GM12892 (cell line): ENCODE data around the gene GH2.
"Not testable (repeated sequence)": the region's sequence is repeated elsewhere in the genome, so short reads cannot be mapped to it uniquely, and the experiment has no call there.

Experiments used
- POLR2A ChIP-seq: IDR thresholded peaks from 2 replicates; pipeline ENCODE4 v1.6.1; 2011; ENCODE audit warnings: low read depth, low read length, control low read depth
- POLR2AphosphoS5 ChIP-seq: IDR thresholded peaks from 2 replicates; pipeline ENCODE4 v1.6.1; 2011; ENCODE audit warnings: low read depth, low read length, control low read depth

DNA sequence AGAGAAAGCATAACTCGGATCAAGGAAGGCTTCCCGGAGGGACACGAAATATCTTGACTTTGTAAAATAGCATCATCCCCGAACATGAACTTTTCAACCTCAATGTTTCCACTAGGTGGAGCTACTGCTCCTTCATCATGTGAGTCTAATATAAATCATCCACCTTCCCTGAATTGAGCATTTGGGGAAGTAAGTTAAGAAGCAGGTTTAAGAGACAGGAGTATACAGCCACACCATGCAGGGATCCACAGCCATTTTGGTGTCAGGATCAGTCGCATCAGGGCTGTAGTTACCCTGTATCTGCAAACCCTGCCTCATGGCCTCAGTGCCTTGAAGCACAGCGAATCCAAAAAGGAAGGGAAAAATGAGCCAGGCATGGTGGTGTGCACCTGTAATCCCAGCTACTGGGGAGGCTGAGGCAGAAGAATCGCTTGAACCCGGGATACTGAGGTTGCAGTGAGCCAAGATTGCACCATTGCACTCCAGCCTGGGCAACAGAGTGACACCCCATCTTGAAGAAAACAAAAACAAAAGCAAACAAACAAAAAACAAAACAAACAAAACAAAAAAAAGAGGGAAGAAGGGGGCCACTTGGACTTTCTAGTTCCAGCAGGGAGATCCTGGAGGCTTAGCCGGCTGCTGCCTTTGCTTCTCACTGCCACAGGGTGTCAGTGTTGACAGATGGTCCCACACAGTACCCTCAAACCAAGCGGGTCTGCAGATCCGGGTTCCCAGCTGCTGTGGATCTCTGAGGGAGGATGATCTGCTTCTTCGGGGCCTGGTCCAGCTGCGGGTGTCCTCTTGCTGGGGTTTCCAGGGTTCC, 7.5 kb upstream of the GH2 start:
- TF ChIP-seq POLR2A, POLR2AphosphoS5: not testable (repeated sequence)
